Measurements from ENCODE around the gene ZNF780A. TPM values are rescaled to one million over a fixed set of nuclear protein-coding genes. Genes with fewer than 3 reads are reported as not detected.

Gene ZNF780A
- total and polyA plus RNA-seq, 4 donors: 10.4 to 32.9 (median 20.1) TPM

- peaks cover 2 to 9% (median 5%) of the 10 kb centered on the region in 4 donors for H3K36me3 ChIP-seq (ENCODE audit: control insufficient read depth in 4 of 4, insufficient read depth in 4 of 4, low read length in 4 of 4)
- DNase-seq: no peak
- peaks cover 2 to 11% (median 5%) of the 10 kb centered on the region in 5 donors for H3K4me1 ChIP-seq (ENCODE audit: control insufficient read depth in 5 of 5, insufficient read depth in 5 of 5, low read length in 5 of 5)
- ATAC-seq (ENCODE audit: insufficient read depth, low FRiP score): no peak
- no peak overlapping the region for H3K27ac ChIP-seq (ENCODE audit: low read depth in 1 of 2, low read length in 1 of 2)
- H3K4me3 ChIP-seq: no peak overlapping the region
- no peaks in the 10 kb centered on the region for H3K9me3 ChIP-seq (ENCODE audit: control insufficient read depth in 4 of 4, insufficient read depth in 3 of 4, low read length in 3 of 4)
- 87 to 96% methylated on average over 5 of the region's 5 CpGs for WGBS, 2 donors
- no peaks in the 10 kb centered on the region for H3K27me3 ChIP-seq (ENCODE audit: control insufficient read depth in 3 of 3, insufficient read depth in 3 of 3, low read length in 2 of 3)
- no peak for TF ChIP-seq CTCF (IDR thresholded peaks at IDR 0.05; ENCODE audit: control extremely low read depth, extremely low read depth)
- H3K9ac ChIP-seq (ENCODE audit: insufficient read depth in 1 of 2, low read length in 2 of 2): no peak overlapping the region
These were observed 2.3 kb downstream of the ZNF780A start for GRCh38 chr19:40088299-40089047.

GRCh38 chr19:40084948-40085347 lies 5.8 kb downstream of the ZNF780A start:
- Histone ChIP-seq H3K4me3 (no peak overlapping the region), H3K27ac (ENCODE audit: low read depth in 1 of 2, low read length in 1 of 2) (no peak overlapping the region), H3K27me3 (ENCODE audit: control insufficient read depth in 3 of 3, insufficient read depth in 3 of 3, low read length in 2 of 3) (no peaks in the 10 kb centered on the region), H3K9ac (ENCODE audit: insufficient read depth in 1 of 2, low read length in 2 of 2) (no peak overlapping the region), H3K9me3 (ENCODE audit: control insufficient read depth in 4 of 4, insufficient read depth in 3 of 4, low read length in 3 of 4) (peaks cover 0 to 3% (median 1%) of the 10 kb centered on the region in 4 donors), H3K36me3 (ENCODE audit: control insufficient read depth in 4 of 4, insufficient read depth in 4 of 4, low read length in 4 of 4) (peaks cover 6 to 27% (median 22%) of the 10 kb centered on the region in 4 donors), H3K4me1 (ENCODE audit: control insufficient read depth in 5 of 5, insufficient read depth in 5 of 5, low read length in 5 of 5) (peaks cover 2 to 11% (median 5%) of the 10 kb centered on the region in 5 donors)
- TF ChIP-seq CTCF (IDR thresholded peaks at IDR 0.05; ENCODE audit: control extremely low read depth, extremely low read depth): no peak
- DNase-seq: no peak
- WGBS, 2 donors: 90 to 91% methylated on average over 4 of the region's 4 CpGs
- no peak for ATAC-seq (ENCODE audit: insufficient read depth, low FRiP score)

- DNase-seq (no peak), ATAC-seq (ENCODE audit: insufficient read depth, low FRiP score) (no peak)
- Histone ChIP-seq H3K4me3 (no peak overlapping the region), H3K9ac (ENCODE audit: insufficient read depth in 1 of 2, low read length in 2 of 2) (no peak overlapping the region), H3K27ac (ENCODE audit: low read depth in 1 of 2, low read length in 1 of 2) (no peak overlapping the region), H3K27me3 (ENCODE audit: control insufficient read depth in 3 of 3, insufficient read depth in 3 of 3, low read length in 2 of 3) (no peaks in the 10 kb centered on the region), H3K36me3 (ENCODE audit: control insufficient read depth in 4 of 4, insufficient read depth in 4 of 4, low read length in 4 of 4) (peaks cover 14 to 53% (median 41%) of the 10 kb centered on the region in 4 donors), H3K4me1 (ENCODE audit: control insufficient read depth in 5 of 5, insufficient read depth in 5 of 5, low read length in 5 of 5) (no peaks in the 10 kb centered on the region), H3K9me3 (ENCODE audit: control insufficient read depth in 4 of 4, insufficient read depth in 3 of 4, low read length in 3 of 4) (peaks cover 3 to 12% (median 6%) of the 10 kb centered on the region in 4 donors)
- TF ChIP-seq CTCF (IDR thresholded peaks at IDR 0.05; ENCODE audit: control extremely low read depth, extremely low read depth): no peak
- WGBS, 2 donors: 57 to 83% methylated on average over 1 of the region's 1 CpG
These were observed 9.3 kb downstream of the ZNF780A start for GRCh38 chr19:40081411-40081810.

Data from lung (tissue), 12 donors.